HG03159 (cell line): ENCODE results near the gene CYP2S1.

Source experiments
- ATAC-seq: cut with Tn5 transposase; IDR thresholded peaks from one replicate; pipeline ENCODE4 v1.9.1; 2021; ENCODE audit warnings: mild to moderate bottlenecking, moderate library complexity; ENCODE audit not compliant: unreplicated experiment

The CYP2S1 gene

DNA sequence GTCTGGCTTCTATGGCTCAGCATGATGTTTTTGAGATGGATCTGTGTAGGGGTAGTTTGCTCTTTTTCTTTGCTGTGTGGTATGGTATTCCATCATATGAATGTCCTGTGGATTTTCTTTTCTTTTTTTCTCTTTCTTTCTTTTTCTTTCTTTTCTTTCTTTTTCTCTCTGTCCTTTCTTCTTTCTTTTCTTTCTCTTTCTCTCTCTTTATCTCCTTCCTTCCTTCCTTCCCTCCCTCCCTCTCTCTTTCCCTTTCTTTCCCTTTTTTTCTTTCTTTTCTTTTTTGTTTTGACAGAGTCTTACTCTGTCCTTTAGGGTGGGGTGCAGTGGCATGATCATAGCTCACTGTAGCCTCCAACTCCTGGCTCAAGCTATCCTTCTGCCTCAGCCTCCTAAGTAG, 62.2 kb downstream of the CYP2S1 start:
- ATAC-seq = no peak
